GM12892 (cell line): ENCODE results near the gene KCNH8.

Source experiments
- DNase-seq: peaks from one replicate; pipeline ENCODE4 v3.0.0; 2011; ENCODE audit not compliant: insufficient read length
- FAIRE-seq: peaks from 2 replicates; lab custom pipeline; 2011; peaks lifted over from hg19 to GRCh38; lab: Jason Lieb, UNC
- POLR2A ChIP-seq: IDR thresholded peaks from 2 replicates; pipeline ENCODE4 v1.6.1; 2011; ENCODE audit warnings: low read depth, low read length, control low read depth
- POLR2AphosphoS5 ChIP-seq: IDR thresholded peaks from 2 replicates; pipeline ENCODE4 v1.6.1; 2011; ENCODE audit warnings: low read depth, low read length, control low read depth
- TAF1 ChIP-seq: IDR thresholded peaks from 2 replicates; pipeline ENCODE4 v1.6.1; 2011; ENCODE audit warnings: low read depth, mild to moderate bottlenecking, control low read depth, low read length, borderline replicate concordance

Gene KCNH8

DNA sequence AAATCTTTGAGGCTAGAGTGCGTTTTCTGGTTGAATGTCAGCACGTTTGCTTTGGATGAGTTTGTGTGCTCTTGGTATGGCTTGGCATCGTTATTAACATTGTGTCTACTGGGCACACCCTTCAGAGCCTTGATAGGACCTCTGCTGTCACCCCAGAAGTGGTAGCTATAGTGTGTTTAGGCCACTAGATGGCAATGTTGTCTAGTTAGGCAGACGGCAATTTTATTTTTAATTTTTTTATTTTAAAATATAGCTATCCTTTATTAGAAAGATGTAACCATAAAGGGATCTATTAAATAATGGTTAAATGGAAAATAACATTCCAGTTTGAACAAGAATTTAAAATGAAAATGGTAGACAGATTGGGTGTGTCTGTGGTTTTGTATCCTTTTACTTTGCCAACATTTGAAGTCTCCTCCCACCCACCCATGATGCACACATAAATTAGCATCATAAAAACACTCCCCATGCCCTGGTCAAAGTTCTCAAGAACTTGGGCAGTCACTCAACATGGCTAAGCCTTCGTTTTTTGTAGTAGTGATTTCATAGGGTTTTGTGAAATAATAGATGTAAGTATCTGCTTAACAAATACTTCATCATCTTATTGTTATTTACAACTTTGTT is 200.7 kb downstream of the KCNH8 start:
- peak; percentile 83 for FAIRE-seq
- TF ChIP-seq TAF1 = no peak
- TF ChIP-seq POLR2AphosphoS5 = no peak
- TF ChIP-seq POLR2A = no peak
- no peak for DNase-seq

DNA sequence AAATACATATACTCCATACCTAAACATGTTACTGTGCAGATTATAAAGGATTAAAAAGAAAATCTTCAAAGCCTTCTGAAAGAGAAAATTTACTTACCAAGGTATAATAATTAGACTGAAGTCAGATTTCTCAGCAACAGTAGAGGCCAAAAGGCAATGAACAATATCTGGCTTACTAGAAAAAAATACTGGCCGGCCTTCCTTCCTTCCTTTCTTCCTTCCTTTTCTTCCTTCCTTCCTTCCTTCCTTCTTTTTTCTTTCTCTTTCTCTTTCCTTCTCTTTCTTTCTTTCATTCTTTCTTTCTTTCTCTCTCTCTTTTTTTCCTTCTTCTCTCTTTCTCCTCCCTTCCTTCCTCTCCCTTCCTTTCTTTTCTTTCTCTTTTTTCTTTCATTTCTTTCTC is 209.6 kb downstream of the KCNH8 start:
- no peak for TF ChIP-seq TAF1
- TF ChIP-seq POLR2AphosphoS5 = no peak
- no peak for TF ChIP-seq POLR2A
- FAIRE-seq (no peak), DNase-seq (no peak)

DNA sequence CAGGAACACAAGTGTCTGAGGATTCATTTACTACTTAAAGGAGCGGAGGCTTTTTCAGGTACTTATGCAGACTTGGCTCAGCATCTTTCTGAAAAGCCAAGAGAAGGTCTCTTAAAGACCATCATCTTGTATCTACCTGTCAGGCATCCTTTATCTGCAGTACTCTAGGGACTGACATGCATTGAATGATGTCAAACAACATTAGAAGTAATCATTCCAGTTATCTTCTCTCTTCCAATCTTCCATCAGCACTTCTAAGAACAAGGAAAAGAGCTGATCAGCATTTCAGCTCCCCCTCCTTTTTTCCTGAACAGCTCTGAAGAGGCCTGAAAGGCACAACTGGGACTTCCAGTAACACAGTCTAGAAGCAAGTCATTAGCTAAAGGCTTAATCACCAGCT is 214.8 kb downstream of the KCNH8 start:
- FAIRE-seq = no peak
- DNase-seq = no peak
- TF ChIP-seq POLR2A (no peak), TAF1 (no peak), POLR2AphosphoS5 (no peak)

DNA sequence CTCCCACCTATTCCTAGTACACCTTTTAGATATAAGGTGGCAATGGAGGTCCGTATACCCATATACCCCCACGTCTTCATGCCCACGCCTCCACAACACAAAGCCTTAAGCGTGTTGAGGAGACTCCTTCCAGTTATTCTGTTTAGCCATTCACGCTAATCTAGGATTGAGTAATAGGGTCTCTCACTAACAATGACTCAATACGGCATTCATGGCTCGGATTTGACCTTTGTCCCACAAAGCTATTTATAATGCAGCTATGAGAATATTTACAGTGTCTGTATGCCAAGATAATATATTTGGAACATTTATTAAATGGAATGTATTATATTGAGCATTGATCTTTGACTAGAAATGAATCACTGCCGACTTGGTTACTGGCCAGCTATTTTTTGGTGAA is 215.8 kb downstream of the KCNH8 start:
- FAIRE-seq (no peak), DNase-seq (no peak)

DNA sequence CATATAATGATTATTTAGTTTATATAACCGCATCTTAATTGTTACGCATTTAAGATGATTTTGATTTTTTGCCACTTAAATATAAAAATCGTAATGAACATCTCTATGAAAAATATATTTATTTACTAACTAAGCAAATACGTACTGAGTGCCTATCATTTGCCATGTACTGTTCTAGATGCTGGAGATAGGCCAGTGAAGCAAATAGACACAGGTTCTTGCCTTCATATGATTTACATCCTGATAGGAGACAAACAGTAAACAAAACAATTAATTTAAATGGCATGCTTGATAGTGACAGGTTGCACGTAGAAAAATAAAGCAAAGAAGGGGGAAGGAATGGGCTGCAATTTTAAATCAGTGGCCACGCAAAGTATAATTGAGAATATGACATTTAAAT is 217.2 kb downstream of the KCNH8 start:
- DNase-seq (no peak), FAIRE-seq (no peak)
- TF ChIP-seq TAF1 (no peak), POLR2AphosphoS5 (no peak), POLR2A (no peak)

More for the DNA sequence above, 215.8 kb downstream of the KCNH8 start:
- TF ChIP-seq TAF1 (no peak), POLR2A (no peak), POLR2AphosphoS5 (no peak)

DNA sequence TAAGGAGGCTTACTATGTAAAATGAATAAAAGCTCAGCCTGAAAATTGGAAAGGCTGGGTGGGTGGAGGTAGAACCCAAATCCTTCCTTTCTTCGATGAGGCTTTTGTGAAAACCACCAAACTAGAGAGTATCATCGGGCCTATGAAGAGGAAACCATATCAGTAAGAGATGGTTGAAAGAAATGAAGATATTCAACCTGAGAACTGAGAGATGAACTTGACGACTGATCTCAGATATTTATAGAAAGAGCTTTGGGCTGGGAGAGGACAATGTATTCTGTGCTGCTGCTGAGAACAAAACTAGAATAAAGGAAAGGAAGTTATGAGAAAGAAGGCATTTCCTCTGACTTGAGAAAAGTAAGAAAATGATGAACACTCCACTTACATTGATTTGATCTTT is 236.6 kb downstream of the KCNH8 start:
- no peak for TF ChIP-seq TAF1
- no peak for TF ChIP-seq POLR2AphosphoS5
- no peak for TF ChIP-seq POLR2A
- FAIRE-seq = no peak
- no peak for DNase-seq

- FAIRE-seq (no peak), DNase-seq (no peak)
- no peak for TF ChIP-seq POLR2A
- TF ChIP-seq POLR2AphosphoS5 = no peak
- no peak for TF ChIP-seq TAF1
These were observed 243.8 kb downstream of the KCNH8 start for GRCh38 chr3:19392150-19392549.

GRCh38 chr3:19394946-19395345 is 246.6 kb downstream of the KCNH8 start:
- DNase-seq (no peak), FAIRE-seq (no peak)
- TF ChIP-seq POLR2AphosphoS5 = no peak
- TF ChIP-seq TAF1 = no peak
- no peak for TF ChIP-seq POLR2A

GRCh38 chr3:19396726-19397125 is 248.4 kb downstream of the KCNH8 start:
- TF ChIP-seq POLR2AphosphoS5 = no peak
- no peak for TF ChIP-seq POLR2A
- no peak for TF ChIP-seq TAF1
- DNase-seq (no peak), FAIRE-seq (no peak)

DNA sequence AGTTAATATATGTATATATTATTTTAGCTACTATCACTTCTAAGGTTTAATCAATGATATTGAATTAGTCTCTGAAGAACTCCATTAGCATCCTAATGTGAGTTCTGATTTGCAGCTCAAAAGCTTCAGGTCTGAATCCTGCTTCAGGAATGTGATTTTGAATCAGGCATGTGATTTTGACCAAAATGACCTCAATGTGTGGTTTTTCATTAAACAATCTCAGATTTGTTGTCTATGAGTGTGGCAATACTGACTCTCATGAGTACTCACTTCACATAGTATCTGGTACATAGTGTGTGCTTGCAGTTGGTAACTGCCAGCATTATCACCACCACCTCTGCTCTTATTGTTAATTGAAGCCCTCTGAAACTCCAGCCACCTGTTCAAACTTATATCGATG is 251.0 kb downstream of the KCNH8 start:
- no peak for DNase-seq
- no peak for FAIRE-seq
- TF ChIP-seq POLR2A (no peak), POLR2AphosphoS5 (no peak), TAF1 (no peak)

GRCh38 chr3:19399836-19400235 is 251.5 kb downstream of the KCNH8 start:
- FAIRE-seq (no peak), DNase-seq (no peak)
- TF ChIP-seq POLR2AphosphoS5 (no peak), POLR2A (no peak), TAF1 (no peak)

DNA sequence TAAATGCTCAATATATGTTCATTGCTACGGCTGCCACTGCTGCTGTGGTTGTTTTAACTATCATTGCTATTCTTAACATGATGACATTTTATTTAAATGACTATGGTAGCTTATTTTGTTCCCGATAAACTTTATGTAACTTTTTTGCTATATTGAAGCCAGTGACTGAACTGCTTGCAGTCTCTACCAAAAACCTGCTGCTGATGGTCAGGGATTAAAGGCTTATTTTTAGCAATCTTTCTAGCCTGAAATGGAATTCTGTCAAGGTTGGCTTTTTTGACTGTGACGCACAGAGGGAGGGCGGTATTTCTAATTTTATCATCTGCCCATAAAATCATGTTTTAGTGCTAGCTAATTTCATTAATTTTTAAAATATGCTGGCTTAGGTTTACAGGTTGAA is 271.8 kb downstream of the KCNH8 start:
- FAIRE-seq (no peak), DNase-seq (no peak)
- no peak for TF ChIP-seq TAF1
- no peak for TF ChIP-seq POLR2A
- TF ChIP-seq POLR2AphosphoS5 = no peak
